ENCODE results near the gene ADAMTS12. TPM values are rescaled to one million over a fixed set of nuclear protein-coding genes. Genes with fewer than 3 reads are reported as not detected.

The ADAMTS12 gene
- total RNA-seq, 2 experiments from 2014 or later: not detected

DNA sequence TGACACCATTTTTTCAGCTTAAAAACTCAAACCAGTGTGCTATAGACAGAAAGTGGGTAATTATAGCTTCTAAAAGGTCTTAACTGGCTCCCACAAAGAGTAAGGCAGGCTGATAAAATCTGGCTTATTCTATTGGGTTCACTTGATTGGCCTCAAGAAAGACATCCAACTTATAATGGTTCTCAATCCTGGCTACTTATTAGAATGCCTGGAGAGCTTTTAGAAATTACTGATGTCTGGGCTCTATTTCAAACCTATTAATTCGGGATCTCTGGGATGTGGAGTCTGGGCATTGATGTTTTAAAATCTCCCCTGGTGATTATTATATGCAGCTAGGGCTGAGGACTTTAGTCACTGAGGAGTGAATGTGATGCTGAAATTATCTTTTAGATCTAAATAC lies 263.0 kb downstream of the ADAMTS12 start:
- POLR2A ChIA-PET: no interaction called here

DNA sequence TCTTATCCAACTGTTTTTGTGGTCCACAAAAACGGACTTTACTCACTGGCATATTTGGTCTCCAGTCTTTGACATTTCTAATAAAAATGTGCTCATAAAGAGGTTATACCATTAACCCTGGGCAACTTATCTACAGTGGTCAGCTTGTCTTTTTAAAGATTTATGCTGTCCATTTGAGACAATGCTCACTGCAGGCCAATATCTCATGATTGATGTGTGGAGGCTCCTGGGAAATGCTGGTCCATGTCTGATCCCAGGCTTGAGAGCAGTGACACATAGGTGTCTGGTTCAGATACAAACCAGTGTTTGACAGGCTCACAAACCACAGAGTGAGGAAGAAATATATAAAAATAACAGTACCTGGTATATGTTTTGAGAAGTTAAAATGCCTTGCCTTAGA lies 270.3 kb downstream of the ADAMTS12 start:
- POLR2A ChIA-PET: no interaction called here
- CTCF ChIA-PET: no interaction called here

More for the DNA sequence above, 263.0 kb downstream of the ADAMTS12 start:
- CTCF ChIA-PET: no interaction called here

DNA sequence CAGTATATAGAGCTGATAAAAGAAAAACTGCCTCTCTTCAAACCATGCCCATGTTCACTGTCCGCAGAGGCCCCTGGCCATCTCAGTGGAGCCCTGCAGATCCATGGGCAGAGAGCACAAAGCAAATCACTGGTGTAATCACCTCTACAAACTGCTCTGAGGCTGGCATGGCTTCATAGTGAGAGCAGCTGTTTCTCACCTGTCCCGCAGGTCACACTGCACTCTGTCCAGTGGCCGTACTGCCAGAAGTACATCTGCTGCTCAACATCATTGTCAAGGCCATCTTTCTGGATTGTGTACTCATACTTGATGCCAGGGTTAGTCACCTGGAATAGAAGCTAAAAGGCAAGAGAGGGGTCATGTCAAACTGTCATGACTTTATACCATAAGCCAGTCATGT lies 277.8 kb downstream of the ADAMTS12 start:
- POLR2A ChIA-PET: no interaction called here
- CTCF ChIA-PET: no interaction called here

DNA sequence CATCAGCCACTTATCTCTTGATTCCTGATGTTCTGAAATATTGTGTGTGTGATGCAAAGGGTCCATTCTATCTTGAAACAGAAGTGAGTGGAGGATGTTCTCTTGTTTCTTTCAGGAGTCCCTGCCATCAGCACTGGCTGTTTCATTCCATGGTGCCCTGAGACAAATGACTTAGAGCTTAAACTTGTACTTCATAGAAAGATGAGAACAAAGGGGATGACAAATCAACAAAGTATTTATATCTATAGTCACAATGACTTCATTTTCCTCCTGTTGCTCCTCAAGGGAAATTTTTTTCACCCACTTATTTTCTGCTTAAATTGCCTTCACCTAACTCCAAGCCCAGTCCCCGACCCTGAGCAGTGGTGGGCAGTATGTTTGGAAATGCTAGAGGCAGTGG lies 279.4 kb downstream of the ADAMTS12 start:
- POLR2A ChIA-PET: no interaction called here
- CTCF ChIA-PET: no interaction called here

DNA sequence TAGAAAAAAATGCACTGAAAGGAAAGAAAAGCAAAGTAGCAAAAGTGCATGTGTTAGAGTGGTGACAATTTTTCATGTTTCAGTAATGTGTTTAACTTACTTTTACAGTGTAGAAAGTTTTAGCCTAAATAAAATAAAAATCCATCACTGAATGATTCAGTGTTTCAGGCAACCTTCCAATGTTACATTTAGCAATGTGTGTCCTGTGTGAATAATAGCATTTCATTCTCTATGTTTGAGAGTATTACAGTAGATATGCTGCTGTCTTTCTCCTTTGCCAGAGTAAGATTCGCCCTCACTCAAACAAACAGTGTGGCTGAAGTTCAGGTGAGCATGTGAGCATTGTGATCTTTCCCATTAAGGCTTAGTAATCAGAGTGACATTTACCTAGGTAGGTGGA lies 279.9 kb downstream of the ADAMTS12 start:
- CTCF ChIA-PET: no interaction called here
- POLR2A ChIA-PET: no interaction called here

DNA sequence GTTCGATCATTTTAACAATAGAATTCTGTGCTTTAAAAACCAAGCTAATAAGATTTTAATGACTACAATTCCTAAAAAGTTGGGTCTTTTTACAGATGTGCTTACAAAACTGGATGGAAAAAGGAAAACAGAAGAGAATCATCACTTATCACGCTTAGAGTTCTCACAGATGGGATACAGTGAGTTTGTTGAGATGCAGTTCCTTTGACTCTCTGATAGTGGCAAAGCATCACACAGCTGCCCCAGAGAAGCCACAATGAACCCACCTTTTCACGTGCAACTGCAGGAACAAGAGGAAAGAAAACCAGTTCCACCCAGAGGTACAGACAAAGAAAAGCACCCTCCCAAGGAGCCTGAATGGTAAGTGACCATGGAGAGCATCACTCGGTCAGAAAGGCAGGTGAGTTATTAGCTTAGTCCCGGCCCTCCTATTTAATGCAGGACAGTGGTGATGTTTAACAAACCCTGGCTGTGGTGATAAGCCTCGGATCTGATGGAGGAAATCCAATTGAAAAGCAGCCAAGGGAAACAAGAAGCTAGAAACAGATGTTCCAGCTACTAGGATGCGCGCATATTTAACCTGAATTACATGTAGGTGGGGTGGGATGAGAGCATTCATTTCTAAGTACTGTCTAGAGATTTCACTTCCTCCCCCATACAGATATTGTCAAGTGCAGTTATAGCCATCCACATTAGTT lies 283.3 kb downstream of the ADAMTS12 start:
- ChIA-PET POLR2A (no interaction called here), CTCF (no interaction called here)

DNA sequence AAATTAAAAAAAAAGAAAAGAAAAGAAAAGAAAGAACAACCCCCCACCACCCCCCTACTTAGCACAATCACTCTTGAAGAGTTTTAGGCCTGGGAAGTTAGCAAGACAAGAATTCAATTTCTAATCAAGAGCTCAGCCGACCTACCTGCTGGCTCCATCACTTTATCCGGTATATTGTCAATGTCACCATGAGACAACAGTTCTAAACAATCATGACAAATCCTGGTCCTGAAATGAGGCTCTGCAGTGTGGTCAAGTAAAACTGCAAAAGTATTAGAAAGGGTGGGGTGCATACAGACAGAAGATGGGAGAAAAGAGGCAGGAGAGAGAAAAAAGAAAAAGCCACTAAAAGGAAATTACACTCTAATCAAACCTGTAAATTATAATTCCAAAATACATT lies 287.3 kb downstream of the ADAMTS12 start:
- ChIA-PET CTCF (no interaction called here), POLR2A (interaction anchor here (0.7 kb wide), 1 partner anchor 1827 kb away, joined by 6 read pairs; no protein-coding TSS in a partner anchor)

DNA sequence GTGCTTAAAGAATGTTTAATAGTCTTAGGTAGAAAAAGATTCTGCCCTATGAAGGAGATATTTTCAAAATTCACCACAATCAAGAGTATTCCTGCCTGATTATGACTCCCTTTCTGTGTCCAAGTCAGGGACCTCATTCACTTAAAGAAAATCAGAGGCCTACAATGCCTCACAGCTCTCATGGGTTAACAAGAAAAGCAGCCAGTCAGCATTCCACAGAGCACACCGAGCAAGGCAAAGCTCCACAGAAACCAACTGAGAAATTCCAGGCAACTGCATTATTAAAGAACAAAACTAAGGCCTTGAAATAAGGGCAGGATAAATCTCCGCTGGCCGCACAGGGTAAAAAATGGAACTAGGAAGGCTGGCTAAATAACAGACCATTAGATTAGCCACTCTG lies 289.9 kb downstream of the ADAMTS12 start:
- ChIA-PET CTCF (no interaction called here), POLR2A (no interaction called here)

DNA sequence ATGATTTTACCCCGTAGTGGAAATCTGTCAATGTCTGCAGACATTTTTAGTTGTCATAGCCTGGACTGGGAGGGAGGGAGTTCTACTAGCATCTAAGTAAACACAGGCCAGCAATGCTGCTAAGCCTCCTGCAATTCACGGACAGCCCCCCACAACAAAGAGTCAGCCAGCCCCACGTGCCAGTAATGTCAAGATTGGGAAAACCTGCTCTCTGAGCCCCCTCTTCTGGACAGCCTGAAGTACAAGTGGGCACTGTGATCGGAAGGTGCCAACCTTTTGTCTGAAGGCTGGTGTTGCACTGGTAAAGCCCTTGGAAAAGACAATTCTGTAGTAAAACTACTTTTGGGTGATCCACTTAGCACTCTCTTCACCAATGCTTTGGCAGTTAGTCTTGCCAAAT lies 296.5 kb downstream of the ADAMTS12 start:
- POLR2A ChIA-PET: no interaction called here
- CTCF ChIA-PET: no interaction called here

DNA sequence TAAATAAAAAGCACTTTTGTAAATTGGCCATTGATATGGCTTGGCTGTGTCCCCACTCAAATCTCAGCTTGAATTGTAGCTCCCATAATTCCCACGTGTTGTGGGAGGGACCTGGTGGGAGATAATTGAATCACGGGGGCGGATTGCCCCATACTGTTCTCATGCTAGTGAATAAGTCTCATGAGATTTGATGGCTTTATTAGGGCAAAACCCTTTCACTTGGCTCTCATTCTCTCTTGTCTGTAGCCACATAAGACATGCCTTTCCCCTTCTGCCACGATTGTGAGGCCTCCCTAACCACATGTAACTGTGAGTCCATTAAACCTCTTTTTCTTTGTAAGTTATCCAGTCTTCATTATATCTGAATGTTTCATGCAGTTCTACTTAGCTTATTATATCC lies 297.8 kb downstream of the ADAMTS12 start:
- CTCF ChIA-PET: no interaction called here

DNA sequence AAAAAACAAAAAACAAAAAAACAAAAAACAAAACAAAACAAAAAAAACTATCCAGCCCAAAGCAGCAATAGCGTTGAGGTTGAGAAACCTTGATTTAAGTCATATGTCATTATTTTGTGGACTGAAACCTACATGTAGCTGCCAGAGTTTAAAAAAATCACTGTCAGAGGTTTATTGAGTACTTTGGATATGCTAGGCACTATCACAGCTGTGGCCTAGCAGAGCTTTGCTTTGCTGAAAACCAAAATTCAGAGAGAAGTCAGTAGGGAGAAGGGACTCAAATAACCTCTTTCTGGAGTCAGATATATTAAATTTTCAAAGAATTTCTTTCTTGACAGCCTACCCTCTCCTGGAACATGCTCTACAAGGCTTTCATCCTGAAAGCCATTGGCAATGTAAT lies 299.5 kb downstream of the ADAMTS12 start:
- ChIA-PET POLR2A (no interaction called here), CTCF (no interaction called here)

More for the DNA sequence above, 297.8 kb downstream of the ADAMTS12 start:
- POLR2A ChIA-PET: no interaction called here

DNA sequence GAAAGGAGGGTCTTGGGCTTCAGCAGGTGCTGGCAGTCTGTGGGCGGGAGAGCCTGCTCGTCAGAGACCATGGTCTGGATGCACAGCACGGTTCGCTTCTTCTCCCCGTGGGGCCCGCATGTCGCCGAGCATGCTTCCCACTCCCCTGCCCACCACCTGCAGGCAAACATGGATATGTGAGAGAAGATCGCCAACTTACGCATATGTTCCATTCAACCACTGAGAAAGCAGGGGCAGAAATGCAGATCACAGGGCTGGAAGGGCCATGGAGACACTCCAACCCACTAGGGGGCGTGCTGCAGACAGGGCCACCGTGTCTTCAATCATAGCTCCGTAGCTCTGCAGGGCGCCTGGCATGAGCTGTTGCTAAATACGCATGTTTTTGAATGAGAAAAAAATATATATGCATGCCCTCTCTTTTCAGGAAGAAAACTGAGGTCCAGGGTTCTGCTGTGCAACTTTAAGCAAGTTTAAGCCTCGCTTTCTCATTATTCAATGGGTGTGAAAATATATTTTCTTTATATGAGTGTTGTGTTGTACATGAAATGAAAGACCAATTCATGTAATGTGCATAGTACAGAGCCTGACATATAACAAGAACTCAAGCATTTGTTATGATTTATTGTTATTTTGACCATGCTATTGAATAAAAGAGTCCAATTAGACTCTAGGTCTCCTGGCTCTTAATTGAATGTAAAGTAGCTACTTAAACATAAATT lies 303.0 kb downstream of the ADAMTS12 start:
- CTCF ChIA-PET: interaction anchor here (0.6 to 1.2 kb wide), 4 partner anchors 9 to 381 kb away, joined by 3 to 8 read pairs (median 3); no protein-coding TSS in a partner anchor
- POLR2A ChIA-PET: no interaction called here

DNA sequence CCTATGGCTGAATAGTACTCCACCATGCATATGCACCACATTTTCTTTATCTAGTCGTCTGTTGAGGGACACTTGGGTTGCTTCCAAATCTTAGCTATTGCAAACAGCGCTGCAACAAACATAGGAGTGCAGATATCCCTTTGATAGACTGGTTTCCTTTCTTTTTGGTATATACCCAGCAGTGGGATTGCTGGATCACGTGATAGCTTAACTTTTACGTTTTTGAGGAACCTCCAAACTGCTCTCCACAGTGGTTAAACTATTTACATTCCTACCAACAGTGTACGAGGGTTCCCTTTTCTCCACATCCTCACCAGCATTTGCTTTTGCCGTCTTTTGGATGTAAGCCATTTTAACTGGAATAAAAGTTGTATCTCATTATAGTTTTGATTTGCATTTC lies 308.5 kb downstream of the ADAMTS12 start:
- POLR2A ChIA-PET: no interaction called here
- CTCF ChIA-PET: no interaction called here

DNA sequence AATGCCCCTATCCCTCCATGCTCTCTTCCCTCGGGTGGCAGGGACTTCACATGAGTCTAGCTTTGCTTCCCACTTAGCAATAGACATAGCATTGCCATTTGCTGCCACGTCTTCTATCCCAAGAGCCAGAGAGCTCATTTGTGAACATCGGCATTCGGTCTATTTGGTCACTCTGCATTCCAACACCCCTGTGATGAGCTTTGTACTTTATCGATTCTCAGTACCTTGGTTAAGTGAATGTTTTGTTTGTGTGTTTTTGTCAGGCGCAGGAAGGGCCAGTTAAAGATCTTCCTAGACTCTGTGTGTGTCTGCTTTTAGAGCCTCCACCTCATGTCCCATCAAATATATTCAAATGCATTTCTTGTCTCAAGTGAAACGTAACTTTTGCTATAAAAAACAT lies 309.4 kb downstream of the ADAMTS12 start:
- POLR2A ChIA-PET: no interaction called here
- CTCF ChIA-PET: no interaction called here

DNA sequence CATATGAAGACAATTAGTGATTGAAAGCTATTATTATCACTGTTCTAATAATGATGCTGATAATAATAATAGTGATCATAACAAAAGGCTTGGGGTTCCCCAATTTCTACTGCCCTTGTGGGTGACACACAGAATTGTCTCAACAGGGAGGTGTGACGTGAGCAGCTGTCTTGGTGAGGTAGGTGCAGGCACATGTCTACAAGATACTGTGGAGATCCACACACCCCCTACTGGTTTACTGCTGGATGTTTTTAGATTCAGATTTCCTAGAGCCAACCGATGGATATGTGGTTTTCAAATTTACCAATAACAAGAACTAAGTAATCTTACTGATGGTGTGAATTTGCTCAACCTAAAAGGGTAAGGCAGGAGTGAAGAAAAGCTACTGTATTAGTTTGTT lies 312.0 kb downstream of the ADAMTS12 start:
- ChIA-PET POLR2A (no interaction called here), CTCF (interaction anchor here (0.8 kb wide), 1 partner anchor 9 kb away, joined by 3 read pairs; no protein-coding TSS in a partner anchor)

DNA sequence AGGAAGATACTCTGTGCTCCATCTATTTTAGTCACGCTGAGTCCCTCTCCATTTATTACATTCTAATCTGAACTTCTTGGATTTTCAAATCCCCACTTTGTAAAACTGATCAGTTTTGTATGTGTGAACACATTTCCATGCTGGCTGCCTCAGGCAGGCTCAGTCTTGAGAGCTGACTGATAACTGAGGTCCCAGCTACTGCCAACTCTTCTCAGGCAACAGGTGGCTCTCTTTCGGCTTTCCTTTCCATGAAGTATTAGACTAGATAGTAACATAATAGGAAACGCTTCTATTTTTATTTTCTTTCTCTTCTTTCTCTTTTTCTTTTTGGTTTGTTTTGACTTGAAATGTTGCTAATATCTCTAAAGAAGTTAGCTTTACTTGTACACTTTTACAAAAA lies 312.6 kb downstream of the ADAMTS12 start:
- CTCF ChIA-PET: interaction anchor here (0.8 kb wide), 1 partner anchor 10 kb away, joined by 3 read pairs; no protein-coding TSS in a partner anchor

DNA sequence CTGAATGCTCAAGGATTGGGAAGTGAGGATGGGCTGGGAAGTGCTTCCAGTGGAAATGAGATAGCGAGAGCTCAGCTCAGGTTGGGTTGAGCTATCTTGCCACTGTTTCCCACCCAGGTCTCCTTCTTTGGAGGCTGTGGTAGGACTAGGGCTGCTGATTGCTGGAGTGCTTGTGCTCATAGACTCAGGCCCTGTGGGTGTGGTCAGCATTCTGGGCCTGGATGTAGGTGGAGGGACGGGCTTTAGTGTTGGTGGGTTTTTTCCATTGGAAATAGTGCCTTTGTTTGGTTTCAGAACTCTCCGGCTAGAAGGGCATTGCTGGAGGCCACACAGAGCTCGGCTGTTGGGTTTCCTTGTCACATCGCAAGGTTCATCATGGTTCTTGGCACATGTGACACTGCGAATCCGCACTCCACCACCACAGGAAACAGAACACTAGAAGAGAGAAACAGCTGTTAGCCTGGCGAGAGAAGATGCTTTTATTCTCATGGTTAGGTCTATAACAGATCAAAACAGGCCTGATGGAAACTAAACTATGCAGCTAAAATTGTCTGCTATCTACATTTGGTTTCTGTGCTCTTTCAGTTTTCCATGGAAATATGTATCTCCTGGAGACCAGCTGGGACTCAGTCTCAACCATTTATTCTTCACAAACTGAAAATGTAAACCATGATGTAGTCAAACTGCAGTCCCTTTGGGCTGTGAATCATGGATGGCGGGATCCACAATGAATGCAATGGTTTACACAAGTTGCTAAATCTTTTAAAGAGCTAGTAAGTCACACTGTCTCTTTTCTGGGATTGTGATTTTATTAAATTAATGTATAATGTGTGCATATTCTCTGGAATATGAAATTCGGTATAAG lies 314.8 kb downstream of the ADAMTS12 start:
- ChIA-PET CTCF (no interaction called here), POLR2A (no interaction called here)

More for the DNA sequence above, 312.6 kb downstream of the ADAMTS12 start:
- POLR2A ChIA-PET: no interaction called here

DNA sequence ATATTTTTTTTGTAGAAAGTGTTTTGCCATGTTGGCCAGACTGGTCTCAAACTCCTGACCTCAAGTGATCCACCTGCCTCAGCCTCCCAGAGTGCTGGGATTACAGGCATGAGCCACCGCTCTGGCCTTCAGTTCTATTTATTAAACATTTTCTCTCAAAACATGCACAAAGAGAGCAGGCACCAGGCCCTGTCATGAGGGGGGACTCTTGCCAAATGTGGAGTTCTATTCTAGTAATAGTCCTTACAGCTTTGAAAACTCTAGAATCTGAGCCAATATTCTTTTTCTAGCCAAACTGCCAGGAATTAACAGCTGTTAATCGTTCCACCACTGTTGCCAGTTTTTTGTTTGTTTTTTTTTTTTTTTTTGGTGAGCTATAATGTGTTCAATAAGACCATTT lies 326.5 kb downstream of the ADAMTS12 start:
- ChIA-PET CTCF (no interaction called here), POLR2A (no interaction called here)

DNA sequence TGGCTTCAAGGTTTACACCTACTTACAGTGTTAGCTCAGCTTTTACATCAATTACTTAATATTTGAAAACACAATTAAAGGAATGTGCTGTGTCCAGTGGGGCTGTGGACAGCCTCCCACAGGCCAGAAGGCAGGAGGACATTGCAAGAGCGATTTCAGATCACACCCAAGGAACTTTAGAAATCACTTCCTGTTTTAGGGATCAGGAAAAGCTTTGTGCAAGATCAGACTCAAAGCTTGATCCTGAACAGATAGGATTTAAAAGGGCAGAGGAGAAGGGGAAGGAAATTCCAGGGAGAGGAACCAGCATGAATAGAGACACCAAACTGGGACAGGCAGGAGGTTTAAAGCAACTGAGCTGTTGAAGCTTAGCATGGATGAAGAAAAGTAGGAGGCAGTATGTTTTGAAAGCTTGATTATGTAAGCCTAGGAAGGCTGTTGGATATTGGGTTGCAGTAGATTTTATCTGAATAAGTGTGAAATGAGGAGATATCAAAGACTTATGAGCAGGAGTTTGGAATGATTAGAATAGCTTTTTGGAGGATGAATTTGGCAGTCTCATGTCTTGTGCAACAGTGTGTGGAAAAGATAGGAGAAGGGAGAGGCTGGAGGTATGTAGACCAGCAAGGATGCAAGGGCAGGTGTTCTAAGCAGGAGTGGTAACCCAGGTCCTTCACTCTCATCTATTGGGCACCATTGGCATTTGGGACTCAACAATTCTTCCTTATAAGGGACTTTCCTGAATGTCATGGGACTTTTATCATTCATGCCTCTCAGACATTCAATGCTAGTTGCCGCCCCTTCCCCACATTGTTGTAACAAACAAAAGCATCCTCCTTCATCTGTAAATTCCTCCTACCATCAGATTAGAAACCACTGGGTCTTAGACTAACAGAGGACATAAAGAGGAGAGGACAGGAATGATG lies 327.5 kb downstream of the ADAMTS12 start:
- POLR2A ChIA-PET: no interaction called here
- CTCF ChIA-PET: no interaction called here

DNA sequence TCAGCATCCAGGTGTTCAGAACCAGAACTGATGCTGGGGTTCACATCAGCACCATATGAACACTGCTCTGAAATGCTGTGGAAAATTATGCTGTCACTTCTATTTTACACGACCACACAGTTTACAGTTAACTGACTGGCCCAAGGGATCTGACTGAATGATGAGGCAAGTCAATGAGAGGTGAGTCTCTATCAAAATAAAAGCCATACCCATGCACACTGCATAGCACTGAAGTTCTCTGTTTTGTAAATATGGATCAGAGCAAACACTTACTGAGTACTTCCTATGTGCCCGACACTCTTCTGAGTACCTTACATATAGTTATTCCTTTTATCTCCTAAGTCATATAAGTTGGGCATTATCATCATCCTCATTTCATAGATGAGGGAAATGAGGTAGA lies 328.3 kb downstream of the ADAMTS12 start:
- ChIA-PET POLR2A (no interaction called here), CTCF (no interaction called here)

Measured in activated CD8-positive, alpha-beta memory T cell treated with anti-CD3 and anti-CD28 coated beads for 36 hours (primary cell).